GM20431 (cell line): Measurements from ENCODE around the gene MRPL10.

Source experiments
- in situ Hi-C: fragments of 300-500 bp; cut with MseI, MboI; formaldehyde crosslinking; loops from one replicate; pipeline ENCODE4 v1.15.0; 2020; ENCODE audit warnings: low sequenced_read_pairs; ENCODE audit not compliant: unreplicated experiment

The MRPL10 gene

DNA sequence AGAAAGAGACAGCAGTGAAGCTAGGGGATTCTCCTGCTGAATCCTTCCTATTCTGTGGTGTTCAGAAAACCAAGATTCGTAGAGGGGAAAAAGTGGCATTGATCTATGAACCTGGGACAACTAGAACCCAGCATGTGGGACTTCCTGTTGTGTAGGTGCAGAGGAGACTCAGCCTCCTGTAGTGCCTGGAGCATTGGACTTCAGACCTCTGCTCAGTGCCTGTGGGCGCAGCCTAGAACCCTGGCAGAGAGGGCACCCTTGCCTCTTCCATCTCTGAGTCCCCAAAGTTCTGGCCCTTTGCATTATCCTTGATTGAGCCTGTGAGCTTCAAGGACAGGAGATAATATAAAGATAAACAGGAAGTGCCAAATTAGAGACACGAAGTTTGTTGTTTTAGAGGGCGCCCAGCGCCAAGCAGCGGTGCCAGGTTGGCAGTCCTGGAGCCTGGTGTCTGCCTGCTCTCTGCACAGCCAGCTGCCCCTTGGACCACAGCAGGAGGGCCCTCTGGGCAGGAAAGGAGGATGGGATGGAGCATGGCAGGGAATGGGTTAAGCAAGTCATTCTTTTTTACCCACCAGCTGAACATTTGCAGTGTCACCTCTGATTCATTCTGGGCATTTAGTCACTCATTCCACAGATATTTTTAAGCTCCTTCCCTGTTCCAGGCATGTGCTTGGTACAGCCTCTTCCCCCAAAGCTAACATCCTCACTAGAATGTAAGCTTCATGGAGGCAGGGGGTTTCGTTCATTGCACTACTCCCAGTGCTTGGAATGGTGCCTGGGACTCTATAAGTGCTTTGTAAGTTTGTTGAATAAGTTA is 31.5 kb upstream of the MRPL10 start:
- in situ Hi-C loops: no loop called here

DNA sequence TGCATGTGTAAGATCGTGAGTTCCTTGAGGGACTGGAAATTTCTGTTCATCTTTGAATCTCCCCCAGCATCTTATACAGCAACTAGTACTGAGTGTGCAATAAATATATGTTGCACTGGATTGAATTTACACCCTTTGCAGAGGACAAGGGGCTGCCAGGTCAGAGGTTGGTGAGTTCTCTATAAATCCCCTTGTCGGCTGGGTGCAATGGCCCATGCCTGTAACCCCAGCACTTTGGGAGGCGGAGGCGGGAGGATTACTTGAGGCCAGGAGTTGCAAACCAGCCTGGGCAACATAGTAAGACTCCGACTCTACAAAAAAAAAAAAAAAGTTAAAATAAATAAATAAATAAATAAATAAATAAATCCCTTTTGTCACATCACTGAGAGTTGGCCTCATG is 29.0 kb upstream of the MRPL10 start:
- in situ Hi-C loops: no loop called here

DNA sequence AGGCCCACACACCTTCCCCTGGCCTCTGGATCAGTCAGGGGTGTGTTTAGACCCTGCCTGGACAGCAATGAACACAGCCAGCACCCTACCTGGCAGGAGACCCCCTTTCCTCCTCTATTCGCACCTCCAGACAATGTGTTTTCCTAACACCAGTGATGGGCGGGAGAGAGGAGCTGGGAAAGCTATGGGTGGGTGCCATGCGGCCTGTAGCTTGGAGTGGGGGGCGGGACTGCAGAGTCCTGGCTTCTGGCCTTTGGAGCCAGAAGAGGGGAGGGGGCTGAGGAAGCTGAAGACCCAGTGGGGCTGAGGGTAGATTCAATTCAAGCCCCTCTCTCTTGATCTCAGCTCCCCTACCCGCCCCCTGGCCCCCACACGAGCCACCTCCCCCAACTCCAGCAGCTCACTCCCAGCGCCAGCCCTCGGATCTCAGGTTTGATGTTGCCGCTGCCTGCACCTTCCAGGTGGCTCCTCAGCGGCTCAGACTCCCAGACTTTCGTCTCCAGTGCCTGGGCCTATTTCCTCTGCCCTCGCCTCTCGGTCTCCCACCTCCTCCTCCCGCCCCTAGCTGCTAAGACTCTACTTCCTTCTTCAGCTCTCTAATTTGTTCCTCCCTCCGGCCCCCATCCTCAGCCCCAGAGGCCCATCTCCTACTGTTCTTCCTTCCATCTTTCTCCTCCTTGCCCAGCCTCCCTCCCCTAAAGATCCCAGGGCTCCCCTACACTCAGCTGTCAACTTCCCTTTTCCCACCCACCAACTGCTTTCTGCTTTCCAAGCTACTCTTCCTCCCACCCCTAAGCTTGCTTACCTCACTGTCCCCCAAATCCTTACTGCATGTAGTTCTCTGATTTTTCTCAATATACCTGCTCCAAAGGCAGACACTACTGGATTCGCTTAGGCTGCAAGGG is 26.5 kb upstream of the MRPL10 start:
- in situ Hi-C loops: no loop called here

DNA sequence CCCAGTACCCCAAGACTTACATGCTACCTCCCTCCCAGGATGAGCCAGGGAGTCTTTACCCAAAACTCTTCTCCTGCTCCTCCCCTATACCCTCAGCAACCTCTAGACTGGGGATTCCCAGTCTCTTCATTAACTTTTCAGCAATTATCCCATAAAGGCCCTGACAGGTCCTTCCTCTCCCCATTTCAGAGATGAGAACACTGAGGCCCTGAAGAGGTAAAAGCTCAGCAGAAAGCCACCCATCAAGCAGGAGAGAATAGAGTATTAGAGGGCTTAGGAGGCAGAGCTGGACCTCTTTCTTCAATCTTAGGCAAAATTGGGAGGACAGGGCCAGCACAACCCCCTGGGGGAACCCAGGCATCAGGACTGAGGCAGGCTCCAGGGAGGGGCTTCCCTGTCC is 25.5 kb upstream of the MRPL10 start:
- in situ Hi-C loops: no loop called here

DNA sequence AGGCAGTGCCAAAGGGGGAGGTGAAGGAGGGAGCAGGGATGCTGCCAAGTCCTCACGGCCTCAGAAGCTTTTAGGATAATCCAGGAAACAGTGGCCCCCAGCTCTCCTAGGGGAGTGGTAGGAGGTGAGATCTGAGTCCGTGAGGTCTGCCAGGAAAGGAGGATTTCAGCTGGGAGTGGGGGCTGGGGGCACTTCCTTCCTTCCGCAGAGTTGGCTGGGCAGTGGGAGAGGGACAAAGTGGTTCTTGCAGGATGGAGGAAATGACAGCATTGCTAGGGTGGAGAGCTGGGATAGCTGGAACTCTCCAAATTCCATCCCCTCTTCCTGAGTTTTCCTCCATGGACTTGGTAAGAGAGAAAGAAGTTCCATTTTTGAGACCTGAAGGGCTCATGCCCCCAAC is 24.4 kb upstream of the MRPL10 start:
- in situ Hi-C loops: no loop called here

DNA sequence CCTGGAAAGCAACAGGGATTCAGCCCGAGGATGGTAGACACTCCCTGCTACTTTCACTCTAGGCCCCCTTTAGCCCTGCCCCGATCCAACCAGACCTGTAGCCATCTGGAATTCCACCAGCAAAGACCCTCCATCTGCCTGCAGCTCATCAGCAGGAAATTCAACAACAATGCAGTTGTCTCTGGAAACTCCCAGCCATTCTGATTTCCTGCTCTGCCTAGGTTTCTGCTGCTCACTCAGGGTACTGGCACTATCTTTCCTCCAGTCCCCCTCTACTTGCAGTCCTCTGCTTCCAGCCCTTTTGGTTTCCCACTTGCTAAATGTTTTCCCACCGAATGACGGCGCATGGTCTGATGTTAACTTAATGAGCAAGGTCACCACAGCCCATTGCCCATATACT is 22.3 kb upstream of the MRPL10 start:
- in situ Hi-C loops: no loop called here

DNA sequence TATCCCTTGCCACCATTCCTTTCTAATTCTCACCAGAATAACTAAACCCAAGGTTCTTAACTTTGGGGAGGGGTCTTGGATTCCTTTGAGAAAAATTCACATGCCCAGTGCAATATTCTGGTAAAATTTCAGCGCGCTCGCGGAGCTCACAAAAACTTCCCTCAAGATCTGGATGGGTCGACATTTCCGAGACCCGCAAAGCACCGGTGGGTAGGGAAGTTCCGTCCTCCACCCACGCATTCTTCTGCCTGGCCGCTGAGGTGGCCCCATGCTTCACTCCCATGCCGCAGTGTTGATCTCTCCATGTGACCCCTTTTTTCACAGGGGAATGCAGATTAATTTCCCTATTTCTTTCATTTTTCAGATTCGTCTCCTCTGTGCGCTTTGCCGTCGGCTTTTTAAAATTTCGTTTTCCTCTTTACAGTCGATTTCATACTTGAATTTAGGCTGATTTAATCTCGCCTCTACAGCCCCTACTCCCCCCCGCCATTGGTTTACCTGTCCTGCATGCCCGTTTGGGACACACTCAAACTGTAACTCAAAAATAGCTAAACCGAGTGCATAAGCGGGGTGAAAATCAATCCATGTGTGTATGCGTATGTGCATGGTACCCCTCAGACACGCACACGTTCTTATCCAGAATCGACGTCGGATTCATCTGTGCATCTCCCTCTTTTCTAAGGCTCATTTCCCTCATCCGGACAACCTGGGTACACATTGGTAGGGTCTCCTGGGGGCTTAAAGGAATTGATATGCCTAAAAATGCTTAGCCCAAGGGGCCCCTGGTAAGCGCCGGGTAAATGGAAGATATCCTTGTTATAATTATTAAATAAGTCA is 21.0 kb upstream of the MRPL10 start:
- in situ Hi-C loops: no loop called here

DNA sequence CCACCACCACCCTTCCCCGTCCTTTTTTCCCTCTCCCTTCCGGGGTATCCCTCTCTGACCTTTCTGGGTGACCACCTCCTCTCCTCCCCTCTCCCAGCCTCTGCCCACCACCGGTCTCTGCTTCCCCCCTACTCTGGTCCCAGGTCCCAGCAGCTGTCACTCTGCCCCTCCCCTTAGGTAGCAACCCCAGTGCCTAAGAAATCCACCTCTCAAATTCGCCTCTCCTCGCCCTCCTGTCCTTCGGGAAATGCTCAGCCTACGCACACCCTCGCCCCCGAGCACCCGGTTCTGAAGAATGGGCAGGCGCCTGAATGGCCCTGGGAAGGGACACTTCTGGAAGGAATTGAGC is 20.4 kb upstream of the MRPL10 start:
- in situ Hi-C loops: no loop called here

DNA sequence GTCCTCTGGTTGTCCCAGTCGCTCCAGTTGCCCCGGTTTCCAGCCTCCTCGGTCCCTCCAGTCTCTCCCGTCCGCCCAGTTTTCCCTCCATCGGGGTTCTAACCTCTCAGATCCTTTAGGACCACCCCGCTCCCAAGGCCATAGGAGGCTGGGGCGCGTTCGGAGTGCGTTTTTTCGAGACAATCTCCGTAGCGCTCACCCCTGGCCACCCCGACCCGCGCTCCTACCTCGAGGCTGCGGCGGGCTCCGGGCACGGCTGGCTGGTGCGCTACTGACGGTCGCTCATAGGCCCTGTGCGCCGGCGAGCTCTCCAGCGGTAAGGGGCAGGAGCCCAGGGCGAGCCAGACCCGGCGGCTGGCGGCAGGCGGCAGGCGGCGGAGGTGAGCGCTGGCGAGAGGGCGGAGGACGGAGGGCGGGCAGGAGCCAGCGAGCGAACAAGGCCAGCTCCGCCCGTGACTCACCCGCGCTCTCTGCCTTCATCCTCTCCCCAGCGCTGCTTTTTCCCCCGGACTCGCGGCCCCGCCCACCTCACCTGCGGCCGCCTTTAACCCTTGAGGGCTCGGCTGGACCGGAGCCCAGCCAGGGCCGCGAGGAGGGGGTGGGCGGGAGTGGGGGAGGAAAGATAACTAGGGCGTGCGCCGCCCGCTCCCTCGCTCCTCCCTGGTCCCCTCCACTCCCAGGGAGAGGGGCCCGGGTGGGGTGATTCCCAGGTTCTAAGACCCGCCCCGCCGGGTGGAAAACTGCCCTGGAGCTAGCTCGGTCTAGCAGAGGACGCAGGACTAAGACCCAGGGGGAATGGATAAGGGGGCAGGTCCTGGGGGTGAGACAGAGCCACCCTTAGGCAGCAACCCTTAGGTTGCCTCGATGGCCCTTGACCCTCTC is 19.6 kb upstream of the MRPL10 start, which contains the start of gene SP6:
SP6 (minus strand) TSS at position 472 of the 882 bp plus-strand sequence. CDS start 2,734 bp downstream, outside the sequence.
- in situ Hi-C loops: no loop called here

DNA sequence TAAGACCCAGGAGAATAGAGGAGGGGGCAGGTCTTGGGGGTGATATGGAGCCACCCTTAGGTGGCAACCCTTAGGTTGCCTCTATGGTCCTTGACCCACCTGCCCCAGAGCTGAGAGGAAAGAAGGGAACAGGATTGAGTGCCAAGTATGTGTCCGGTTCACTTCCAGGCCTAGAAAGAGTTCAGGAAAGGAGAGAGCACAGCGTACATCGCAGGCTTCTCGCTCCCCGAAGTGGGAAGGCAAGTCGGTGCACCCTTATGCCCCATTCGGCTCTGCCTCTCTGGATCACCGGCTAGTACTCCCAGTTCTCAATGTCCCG is 19.0 kb upstream of the MRPL10 start:
- in situ Hi-C loops: no loop called here

DNA sequence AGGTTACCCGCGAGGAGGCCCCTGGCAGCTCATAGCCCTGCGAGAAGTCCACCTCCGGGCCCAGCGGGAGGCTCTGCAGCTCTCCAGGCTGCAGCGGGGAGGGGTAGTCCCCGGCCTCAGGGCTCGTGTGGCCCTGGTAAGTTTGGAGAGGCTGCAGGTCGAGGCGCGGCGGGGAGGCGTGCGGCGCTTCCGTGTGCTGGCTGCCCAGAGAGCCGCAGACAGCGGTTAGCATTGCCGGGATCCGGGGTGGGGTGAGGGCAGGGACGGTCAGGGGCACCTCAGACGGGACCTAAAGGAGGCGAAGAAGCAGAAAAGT is 16.8 kb upstream of the MRPL10 start:
- in situ Hi-C loops: no loop called here

DNA sequence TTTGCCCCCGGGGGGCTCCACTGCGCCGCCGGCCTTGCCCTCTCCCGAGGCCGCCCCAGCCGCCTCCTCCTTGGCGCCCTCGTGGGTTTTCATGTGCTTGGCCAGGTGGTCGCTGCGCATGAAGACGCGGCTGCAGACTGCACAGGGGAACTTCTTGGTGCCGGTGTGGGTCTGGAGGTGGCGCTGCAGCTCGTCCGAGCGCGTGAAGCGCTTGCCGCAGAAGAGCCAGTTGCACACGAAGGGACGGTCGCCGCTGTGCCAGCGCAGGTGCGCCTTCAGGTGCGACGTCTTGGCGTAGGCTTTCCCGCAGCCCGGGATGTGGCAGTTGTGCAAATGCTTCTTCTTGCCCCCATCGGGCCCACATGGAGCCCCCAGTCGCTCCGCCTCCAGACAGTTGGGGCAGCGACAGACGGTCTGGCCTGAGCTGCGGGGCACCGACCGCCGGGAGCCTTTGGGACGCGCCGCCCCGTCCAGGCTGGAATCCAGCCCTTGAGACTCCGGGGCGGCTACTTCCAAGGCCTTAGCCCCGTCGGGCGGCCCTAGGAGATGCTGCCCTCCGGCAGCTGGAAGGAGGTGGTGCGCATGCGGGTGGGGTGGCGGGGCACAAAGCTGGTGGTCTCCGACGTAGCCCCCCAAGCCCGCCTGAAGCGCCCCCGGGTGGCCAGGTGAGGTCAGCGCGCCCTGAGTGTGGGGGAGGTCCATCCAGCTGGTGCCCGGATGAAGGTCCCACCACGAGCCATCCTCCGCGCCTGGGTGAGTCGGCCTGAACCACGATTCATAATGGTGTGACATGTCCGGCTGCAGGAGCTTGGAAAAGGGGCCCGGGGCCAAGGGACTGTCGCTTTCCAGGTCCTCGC is 16.2 kb upstream of the MRPL10 start:
- in situ Hi-C loops: no loop called here

DNA sequence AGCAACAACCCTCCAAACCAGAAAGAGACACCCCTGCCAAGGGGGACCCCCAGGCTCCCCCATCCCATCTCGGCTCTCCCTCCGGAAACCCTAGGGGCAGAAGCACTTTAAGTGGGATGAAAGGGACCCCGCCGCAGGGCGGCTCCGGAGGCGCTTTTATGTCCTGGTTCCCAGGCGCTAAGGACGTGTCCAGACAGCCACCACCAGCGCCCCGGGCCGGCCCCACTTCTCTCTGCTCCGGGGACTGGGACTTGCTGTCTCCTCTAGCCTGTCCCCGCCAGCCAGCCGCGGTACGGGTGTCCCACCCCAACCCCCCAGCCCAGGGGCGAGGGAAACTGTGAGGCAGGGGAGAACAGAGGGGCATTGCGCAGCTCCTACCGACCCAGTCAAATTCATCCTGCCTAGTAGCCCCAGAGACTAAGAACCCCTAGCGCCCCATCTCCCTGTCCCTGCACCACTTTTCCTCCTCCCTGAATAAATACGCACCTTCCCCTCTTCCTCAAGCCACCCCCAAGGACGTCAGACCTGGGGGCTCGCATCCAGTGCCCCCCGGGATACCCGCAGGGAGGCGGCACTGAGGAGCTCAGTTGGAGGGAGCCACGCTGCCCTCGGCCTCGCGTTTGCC is 15.5 kb upstream of the MRPL10 start:
- in situ Hi-C loops: no loop called here

DNA sequence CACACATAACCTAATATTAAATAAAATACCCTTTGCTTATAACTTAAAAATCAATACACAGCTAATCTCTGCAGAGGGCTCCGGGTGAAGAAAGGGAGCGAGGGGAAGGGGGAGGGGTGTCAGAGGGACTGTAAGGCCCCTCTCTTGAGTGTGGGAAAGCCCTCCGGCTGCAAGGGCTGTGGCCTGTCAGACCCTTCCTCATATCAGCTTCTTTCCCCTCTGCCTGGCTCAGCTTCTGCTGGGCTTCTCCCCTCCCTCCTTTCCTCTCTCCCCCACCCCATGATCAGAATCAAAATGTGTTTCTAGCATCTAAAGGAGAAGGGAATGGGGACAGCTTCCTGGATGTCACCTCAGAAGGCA is 14.4 kb upstream of the MRPL10 start:
- in situ Hi-C loops: no loop called here

DNA sequence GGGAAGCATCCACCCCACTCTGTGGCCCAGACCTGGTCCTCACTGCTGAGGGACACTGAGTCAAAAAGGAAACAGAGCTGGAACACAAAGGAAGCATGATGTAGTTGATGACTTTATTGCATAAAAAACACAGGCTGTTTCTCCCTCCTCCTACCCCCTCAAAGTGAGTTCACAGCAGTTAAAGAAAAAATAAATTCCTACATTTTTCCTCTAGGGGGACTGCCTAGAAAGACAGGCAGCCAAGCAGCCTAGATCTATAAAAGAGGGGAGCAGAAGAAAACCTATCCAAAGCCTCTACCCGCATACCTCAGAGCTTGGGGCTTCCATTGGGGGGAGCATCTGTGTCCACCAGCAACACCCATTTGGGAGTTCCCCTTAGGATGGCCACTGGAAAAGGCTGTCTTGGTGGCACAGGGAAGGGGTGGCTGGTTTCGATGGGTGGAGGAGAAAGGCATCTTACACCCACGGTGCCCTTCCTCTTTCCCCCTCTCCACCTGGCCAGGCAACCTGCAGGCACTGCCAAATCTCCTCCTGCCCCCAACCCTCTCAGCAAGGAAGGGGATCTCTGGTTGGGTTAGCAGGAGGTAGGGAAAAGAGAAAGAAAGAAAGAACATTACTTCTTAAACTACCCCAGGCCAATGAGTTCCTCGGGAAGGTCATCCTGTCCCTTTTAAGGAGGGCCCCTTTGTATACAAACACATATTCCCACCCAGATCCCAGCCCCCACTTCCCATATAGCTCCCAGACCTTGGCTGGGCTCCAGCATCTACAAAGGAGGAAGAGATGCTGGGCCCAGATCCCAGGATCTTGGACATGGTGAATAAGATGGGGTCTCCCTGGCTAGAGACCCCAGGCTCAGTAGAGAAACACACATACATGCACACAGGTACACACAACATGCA is 13.7 kb upstream of the MRPL10 start:
- in situ Hi-C loops: loop anchor here (5.0 kb wide), 1 partner anchor 42 kb away; no protein-coding TSS in a partner anchor

DNA sequence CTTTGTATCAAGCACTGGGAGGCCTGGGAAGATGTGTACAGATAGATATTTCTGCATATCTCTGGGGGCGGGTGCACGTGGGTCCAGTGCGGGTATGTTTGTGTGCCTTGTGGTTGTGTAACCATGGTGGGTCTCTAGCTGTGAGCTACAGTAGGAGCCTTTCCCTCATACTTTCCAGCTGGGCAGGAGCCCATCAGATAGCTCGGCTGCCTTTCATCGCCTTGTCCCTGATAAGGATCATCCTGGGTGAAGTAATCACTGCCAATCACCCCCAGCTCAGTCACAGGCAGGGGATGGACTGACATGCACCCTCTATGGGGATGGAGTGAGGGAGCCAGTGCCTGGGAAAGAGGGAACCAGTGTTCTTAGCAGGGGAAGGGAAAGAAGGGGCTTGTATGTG is 12.9 kb upstream of the MRPL10 start:
- in situ Hi-C loops: loop anchor here (5.0 kb wide), 1 partner anchor 43 kb away; no protein-coding TSS in a partner anchor

DNA sequence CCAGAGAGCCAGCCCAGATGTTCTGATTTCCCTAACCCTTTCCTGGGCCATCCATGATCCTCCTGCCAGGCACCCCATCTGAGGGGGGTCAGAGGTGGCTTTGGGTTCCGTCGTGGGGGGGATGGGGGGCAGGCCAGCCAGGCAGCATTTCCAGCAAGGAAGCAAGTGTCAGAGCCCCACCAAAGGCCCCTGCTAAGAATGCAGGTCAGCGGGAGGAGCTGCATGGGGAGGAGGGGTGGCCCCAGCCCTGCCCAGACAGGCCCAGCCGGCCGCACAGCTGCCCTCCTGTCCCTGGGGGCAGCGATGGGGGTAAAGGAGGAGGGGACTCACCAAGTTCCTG is 12.0 kb upstream of the MRPL10 start:
- in situ Hi-C loops: loop anchor here (5.0 kb wide), 1 partner anchor 44 kb away; no protein-coding TSS in a partner anchor
